Kidney (tissue), 14 donors: ENCODE results near the gene SMPD3. TPM values are rescaled to one million over a fixed set of nuclear protein-coding genes. Genes with fewer than 3 reads are reported as not detected.

Source experiments
- DNase-seq, 5 donors: peaks; one replicate each; pipeline ENCODE4 v3.0.0-alpha.2; 2013 to 2020
- FAIRE-seq: peaks from 2 replicates; lab custom pipeline; 2012; peaks lifted over from hg19 to GRCh38; lab: Jason Lieb, UNC
- H3K27ac ChIP-seq, 2 donors: one replicate each; pipeline ENCODE4 v1.7.0; 2013; ENCODE audit warnings: low read depth in 2 of 2, low read length in 2 of 2, inconsistent platforms in 1 of 2
- H3K27me3 ChIP-seq: one replicate; pipeline ENCODE4 v1.7.1; 2013; ENCODE audit warnings: low read length, inconsistent platforms; ENCODE audit not compliant: control insufficient read depth, insufficient read depth
- H3K36me3 ChIP-seq, 3 donors: one replicate each; pipeline versions ENCODE4 v1.7.0 to v1.7.1; 2013; ENCODE audit warnings: low read length in 3 of 3, control low read depth in 1 of 3, inconsistent platforms in 1 of 3; ENCODE audit not compliant: insufficient read depth in 3 of 3, control insufficient read depth in 2 of 3
- H3K4me1 ChIP-seq, 3 donors: one replicate each; pipeline versions ENCODE4 v1.7.0 to v1.7.1; 2013; ENCODE audit warnings: low read length in 3 of 3, inconsistent platforms in 1 of 3, low read depth in 1 of 3; ENCODE audit not compliant: control insufficient read depth in 2 of 3, insufficient read depth in 2 of 3
- H3K4me3 ChIP-seq, 3 donors: one replicate each; pipeline versions ENCODE4 v1.7.0 to v1.8.1; 2013; ENCODE audit warnings: low read length in 3 of 3, control low read depth in 1 of 3, inconsistent platforms in 1 of 3
- H3K9ac ChIP-seq, 3 donors: one replicate each; pipeline versions ENCODE4 v1.7.0 to v1.7.1; 2013; ENCODE audit warnings: low read length in 3 of 3, control low read depth in 1 of 3, inconsistent platforms in 1 of 3
- H3K9me3 ChIP-seq, 3 donors: one replicate each; pipeline versions ENCODE4 v1.7.0 to v1.7.1; 2013; ENCODE audit warnings: low read length in 3 of 3, control low read depth in 1 of 3, inconsistent platforms in 1 of 3; ENCODE audit not compliant: control insufficient read depth in 2 of 3, insufficient read depth in 1 of 3
- CTCF ChIP-seq: IDR thresholded peaks from 3 replicates; pipeline ENCODE4 v1.5.1; 2012; ENCODE audit warnings: mild to moderate bottlenecking, moderate library complexity, borderline replicate concordance; ENCODE audit not compliant: insufficient read depth; ENCODE audit errors: extremely low read depth
- intact Hi-C: fragments of 100-400 bp; cut with DNase I; formaldehyde crosslinking; loops from one replicate; pipeline ENCODE4 v1.11.1; 2022
- polyA plus RNA-seq: library from polyadenylated mRNA; stranded (reverse); fragments of 350-450 nt; fragmentation: Illumina TruSeq; extraction: RNeasy Lipid Tissue Mini Kit (QIAGEN cat#74804); gene quantifications from one replicate; pipeline ENCODE4 v1.2.3, GENCODE V29; 2014; ENCODE audit warnings: low read depth, low replicate concordance; ENCODE audit not compliant: insufficient read depth
- total RNA-seq: library from RNA; stranded (reverse); fragmentation: NEBNext Ultra II Directional; extraction: Animal tissue kit (Norgen Biotek cat#: 25700); gene quantifications from one replicate; pipeline ENCODE4 v1.2.1, GENCODE V29; 2021
- donor health status: control.
- donor health status: control.
- donor health status: control.
- donor health status: control.
- donor health status: control.
- donor health status: DM: yes; HTN: yes; CAD: no.
- donor health status: Normal renal cell carcinoma (clear cell type).

The SMPD3 gene
- total and polyA plus RNA-seq, 2 donors from 2014 or later: 0.28 to 0.72 TPM

GRCh38 chr16:68374961-68375660 lies 73.2 kb downstream of the SMPD3 start:
- Histone ChIP-seq H3K4me3 (no peak overlapping the region), H3K9me3 (no peaks in the 10 kb centered on the region), H3K9ac (no peak overlapping the region), H3K27ac (no peak overlapping the region), H3K4me1 (no peaks in the 10 kb centered on the region), H3K27me3 (no peaks in the 10 kb centered on the region), H3K36me3 (no peaks in the 10 kb centered on the region)
- peak in 2 of 5 donors; percentile 40 to 54 for DNase-seq
- FAIRE-seq: no peak
- intact Hi-C loops: no loop called here
- TF ChIP-seq CTCF: no peak

GRCh38 chr16:68374246-68374805 lies 74.0 kb downstream of the SMPD3 start:
- no peaks in the 10 kb centered on the region for H3K9me3 ChIP-seq
- H3K27me3 ChIP-seq: no peaks in the 10 kb centered on the region
- FAIRE-seq: no peak
- H3K27ac ChIP-seq: no peak overlapping the region
- no peak overlapping the region for H3K4me3 ChIP-seq
- no peaks in the 10 kb centered on the region for H3K36me3 ChIP-seq
- H3K9ac ChIP-seq: no peak overlapping the region
- peak in 1 of 5 donors; percentile 57 for DNase-seq
- TF ChIP-seq CTCF: no peak
- intact Hi-C loops: no loop called here
- H3K4me1 ChIP-seq: no peaks in the 10 kb centered on the region

GRCh38 chr16:68373528-68374245 lies 74.6 kb downstream of the SMPD3 start:
- intact Hi-C loops: no loop called here
- Histone ChIP-seq H3K4me3 (no peak overlapping the region), H3K27ac (no peak overlapping the region), H3K9me3 (no peaks in the 10 kb centered on the region), H3K36me3 (no peaks in the 10 kb centered on the region), H3K9ac (no peak overlapping the region), H3K27me3 (no peaks in the 10 kb centered on the region), H3K4me1 (no peaks in the 10 kb centered on the region)
- FAIRE-seq (no peak), DNase-seq (peak in 2 of 5 donors; percentile 26 to 53)
- TF ChIP-seq CTCF: no peak
